Activated T-cell treated with anti-CD3 and anti-CD28 coated beads, Interleukin-2, amount 50 U/mL, for 48 hours (primary cell): ENCODE measurements around the gene CEP131.
"Not testable (repeated sequence)": the region's sequence is repeated elsewhere in the genome, so short reads cannot be mapped to it uniquely, and the experiment has no call there.

Experiments used
- DNase-seq, 2 experiments: peaks; one replicate each; pipeline ENCODE4 v3.0.0-alpha.2; 2020

The CEP131 gene

DNA sequence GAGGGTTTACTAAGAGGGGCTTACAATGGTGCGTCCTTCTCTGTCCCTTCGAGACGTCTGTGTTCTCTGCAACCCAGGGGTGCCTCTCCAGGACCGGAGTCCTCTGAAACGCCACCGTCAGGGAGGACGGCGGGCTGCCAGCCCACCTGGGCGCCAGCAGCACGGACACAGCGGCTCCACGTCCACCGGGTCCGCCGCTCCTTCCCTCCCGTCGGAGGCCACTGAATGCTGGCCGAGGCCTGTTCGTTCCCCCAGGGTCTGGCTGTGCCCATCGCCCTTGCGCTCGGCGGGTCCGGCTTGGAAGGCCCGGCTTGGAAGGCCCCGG lies 15.7 kb upstream of the CEP131 start:
- no peak for DNase-seq

DNA sequence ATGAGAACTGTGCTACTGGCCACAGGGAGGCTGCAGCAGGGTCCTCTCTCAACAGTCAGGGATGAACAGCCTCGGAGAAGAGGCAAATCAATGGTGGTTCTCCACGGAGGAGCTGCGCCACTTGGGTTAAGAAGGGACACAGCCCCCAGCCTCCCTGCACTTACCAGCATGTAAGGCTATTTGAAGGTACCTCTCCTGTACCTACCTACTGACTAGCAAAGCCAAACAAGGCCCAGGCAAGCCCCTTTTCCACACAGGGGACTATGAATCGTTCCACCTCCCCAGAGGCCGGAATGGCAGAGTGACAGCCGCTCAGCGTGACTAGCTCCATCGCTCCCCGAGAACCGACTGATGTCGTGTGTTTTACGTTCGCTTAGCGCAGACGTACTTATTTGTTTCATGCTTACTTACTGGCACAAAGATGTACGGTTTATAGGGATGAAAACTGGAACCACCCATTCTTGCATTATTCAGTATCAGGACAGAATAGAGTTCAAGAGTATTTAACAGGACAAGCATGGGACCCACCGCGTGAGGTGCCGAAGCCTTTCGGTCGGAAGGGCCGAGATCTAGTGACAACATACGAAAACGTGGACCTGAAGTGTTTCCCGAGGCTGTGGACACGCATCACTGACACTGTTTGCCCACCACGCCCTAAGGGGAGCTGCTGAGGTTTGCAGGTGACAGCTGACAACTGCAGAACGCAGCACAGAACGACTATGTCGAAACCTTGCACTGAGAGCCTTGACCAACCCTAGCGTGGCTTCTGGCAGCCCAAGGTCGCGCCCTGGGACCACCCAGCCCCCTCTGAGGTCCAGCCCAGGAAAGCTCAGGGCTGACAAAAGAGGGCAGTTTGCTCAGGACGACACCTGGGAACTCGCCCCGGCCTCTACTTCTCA lies 15.1 kb upstream of the CEP131 start:
- no peak for DNase-seq

DNA sequence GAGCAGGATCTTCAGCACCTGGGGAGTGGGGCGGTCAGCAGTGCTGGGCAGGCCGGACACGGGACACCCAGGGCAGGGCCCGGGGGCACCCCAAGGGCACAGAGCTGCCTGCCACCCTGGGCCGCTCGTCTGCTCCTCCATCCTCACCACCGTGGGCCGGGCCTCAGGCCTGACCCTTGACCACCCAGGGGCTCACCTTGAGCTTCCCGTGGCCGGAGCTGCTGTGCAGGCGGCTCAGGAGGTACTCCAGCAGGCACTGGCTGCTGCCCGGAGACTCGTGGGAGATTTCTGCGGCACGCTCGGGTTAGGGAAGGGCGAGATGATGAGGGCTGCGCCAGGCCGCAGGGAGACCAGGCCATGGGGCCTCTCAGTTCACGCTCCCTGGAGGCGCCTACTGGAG lies 14.0 kb upstream of the CEP131 start:
- no peak for DNase-seq

- no peak for DNase-seq
Observed at GRCh38 chr17:81235822-81236740, 13.3 kb upstream of the CEP131 start.

- DNase-seq: no peak
Observed at GRCh38 chr17:81234940-81235821, 12.4 kb upstream of the CEP131 start.

GRCh38 chr17:81234506-81234855 lies 11.7 kb upstream of the CEP131 start:
- DNase-seq: no peak

DNA sequence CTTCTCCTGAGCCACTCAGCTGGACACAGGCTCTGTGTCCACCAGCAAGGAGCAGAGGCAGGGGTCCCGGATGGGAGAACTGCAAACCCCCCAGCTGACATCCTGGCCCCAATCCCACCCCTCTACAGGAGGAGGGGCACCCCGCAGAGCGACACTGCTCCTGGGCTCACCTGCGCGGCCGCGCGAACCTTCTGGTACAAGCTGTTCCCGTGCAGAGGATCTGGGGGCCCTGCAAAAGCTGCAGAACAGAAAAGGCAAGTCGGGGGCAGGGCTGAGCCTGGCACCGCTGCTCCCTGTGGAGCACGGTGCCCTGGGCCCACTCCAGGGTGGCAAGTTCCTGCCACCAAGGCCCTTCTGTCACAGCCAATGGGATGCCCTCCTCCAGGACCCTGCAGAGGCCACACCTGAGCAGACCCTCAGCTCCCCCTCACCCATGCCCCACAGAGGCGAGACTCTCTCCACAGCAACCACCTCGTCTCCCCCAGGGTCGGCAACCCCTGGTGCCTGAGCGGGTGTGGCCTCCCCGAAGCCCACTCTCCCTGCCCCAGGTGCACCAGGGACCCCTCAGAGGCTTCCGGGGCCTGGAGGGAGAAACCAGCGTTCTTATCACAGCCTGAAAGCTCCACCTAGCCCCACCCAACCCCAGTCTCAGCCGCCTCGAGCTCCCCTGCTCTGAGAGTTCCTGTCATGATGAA lies 11.2 kb upstream of the CEP131 start:
- DNase-seq: no peak

DNA sequence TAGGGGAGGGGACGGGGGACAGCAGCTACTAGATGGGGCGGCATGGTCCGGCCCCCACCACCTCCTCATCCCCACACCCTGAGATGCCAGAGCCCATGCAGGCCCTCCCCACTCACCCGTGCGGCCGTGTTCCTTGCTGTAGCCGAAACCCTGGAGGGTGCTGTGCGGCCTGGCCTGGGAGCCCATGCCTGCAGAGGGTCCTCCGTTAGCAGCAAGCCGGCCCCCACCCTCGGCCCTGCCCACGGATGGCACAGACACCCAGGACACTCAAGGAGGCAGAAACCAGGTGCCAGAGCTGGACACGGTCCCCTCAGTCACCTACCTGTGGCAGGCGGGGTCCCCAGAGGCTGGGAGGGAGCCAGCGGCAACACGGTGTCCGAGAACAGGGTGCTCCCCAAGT lies 10.6 kb upstream of the CEP131 start:
- no peak for DNase-seq

GRCh38 chr17:81232616-81233241 lies 10.0 kb upstream of the CEP131 start:
- no peak for DNase-seq

- no peak for DNase-seq
Observed at GRCh38 chr17:81231766-81232581, 9.2 kb upstream of the CEP131 start.

GRCh38 chr17:81231121-81231645 lies 8.4 kb upstream of the CEP131 start:
- DNase-seq: no peak

GRCh38 chr17:81230043-81230820 lies 7.5 kb upstream of the CEP131 start:
- DNase-seq: no peak

DNA sequence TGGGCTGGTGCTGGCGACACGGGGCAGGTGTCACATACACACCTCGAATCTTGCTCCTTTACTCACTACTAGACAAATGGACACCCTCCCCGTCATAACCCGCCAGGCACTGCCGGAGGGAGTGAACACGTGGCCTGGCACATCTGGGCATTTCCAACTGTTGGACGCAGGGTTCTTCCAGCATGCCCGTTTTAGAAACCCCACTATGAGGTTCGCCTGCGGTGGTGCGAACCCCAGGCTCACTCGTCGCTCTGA lies 6.8 kb upstream of the CEP131 start:
- no peak for DNase-seq

GRCh38 chr17:81228834-81229665 lies 6.3 kb upstream of the CEP131 start:
- no peak for DNase-seq

- no peak for DNase-seq
Observed at GRCh38 chr17:81228420-81228819, 5.7 kb upstream of the CEP131 start.

DNA sequence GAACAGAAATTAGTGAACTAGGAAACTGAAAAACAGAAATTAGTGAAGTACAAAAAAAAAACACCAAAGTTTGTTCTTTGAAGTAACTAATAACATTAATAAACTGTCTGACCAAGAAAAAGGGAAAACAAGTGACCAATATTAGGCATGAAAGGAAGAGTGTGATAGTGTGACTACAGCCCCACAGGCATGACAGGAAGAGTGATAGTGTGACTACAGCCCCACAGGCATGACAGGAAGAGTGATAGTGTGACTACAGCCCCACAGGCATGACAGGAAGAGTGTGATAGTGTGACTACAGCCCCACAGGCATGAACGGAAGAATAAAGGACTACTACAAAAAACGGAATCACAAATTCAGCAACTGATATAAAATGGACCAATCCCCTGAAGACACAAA lies 4.9 kb upstream of the CEP131 start:
- DNase-seq: not testable (repeated sequence)

DNA sequence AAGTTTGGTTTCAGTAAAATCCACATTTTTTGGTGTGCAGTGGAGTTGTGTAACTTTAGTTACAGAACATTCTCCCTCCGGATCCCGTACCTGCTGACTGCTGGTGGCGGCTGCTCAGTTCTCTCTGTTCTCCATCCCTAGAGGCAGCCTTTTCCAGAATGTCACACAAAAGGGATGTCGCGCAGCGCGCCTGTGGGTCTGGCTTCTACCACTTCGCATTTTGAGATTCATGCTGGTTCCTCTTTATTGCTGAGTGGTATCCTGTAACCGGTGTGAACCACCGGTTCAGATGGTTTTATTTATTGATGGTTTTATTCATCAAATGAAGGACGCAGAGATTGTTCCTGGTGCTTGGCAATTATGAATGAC lies 981 bp upstream of the CEP131 start:
- no peak for DNase-seq

GRCh38 chr17:81222620-81222905 lies 202 bp downstream of the CEP131 start:
- DNase-seq: no peak

DNA sequence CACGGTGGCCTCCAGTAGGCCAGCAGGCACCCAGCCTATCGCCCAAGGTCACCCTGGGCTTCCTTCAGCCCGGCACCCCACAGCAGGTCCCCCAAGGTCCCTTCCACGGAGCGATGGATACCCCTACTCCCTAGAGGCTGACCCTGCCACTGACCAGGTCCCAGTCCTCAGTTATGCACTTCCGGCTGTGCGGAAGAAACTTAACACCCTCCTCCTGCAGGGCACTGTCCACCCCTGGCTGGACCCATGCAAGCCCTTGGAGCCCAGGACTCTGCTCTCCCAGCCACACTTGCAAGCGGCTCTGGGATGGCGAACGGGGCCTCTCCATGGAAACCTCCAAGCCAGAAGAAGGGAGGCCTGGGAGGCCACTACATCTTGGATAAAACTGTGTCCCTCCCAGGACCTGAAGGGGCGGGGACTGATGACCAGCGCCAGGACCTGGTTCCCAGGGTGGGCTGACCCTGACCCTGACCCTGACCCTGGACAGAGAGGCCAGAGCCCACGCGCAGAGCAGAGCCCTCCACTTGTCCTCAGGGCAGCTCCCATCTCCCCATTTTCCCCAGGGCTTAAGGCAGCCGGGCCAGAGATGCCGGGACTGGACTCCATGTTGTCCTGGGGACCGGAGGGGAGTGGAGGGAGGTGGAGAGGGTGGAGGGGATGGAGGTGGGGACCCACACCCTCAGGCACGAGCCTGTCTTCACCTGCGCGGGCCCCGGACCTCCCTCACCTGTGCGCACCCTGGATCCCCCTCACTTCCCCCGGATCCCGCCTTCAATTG lies 734 bp downstream of the CEP131 start:
- DNase-seq: no peak
